ENCODE results near the gene TSC22D4. TPM values are rescaled to one million over a fixed set of nuclear protein-coding genes. Genes with fewer than 3 reads are reported as not detected.

The TSC22D4 gene
- total and polyA plus RNA-seq, 2 donors (not counting 3 experiments of a cell fraction or from before 2014, with no cell fraction given): 40.1 to 84.4 TPM

DNA sequence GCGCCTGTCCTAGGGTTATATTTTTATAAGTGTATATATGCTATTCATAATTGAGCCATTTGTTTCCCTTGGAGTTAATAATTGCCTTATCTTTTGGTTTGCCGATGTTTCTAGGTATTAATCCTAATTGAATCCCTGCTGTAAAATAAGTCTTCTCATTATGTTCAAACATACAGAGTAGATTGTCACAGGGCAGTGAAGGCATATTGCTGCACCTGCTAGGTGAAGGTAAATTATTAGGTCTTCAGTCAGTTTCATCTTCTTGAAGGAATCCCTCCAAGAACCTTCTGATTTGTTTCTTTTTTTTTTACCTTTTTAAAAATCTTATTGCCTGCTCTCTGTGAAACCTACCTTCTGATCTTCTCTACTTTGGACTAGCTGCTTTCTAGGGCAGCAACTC lies 42.1 kb upstream of the TSC22D4 start:
- ChIA-PET POLR2A (no interaction called here), CTCF (interaction anchor here (2.3 kb wide), 1 partner anchor 39 kb away, joined by 11 read pairs; no protein-coding TSS in a partner anchor)
- Histone ChIP-seq H3K9me3 (replicated peaks; ENCODE audit: control insufficient read depth, insufficient read depth, low read length) (no peaks in the 10 kb centered on the region), H3K9ac (replicated peaks; ENCODE audit: extremely low read depth, insufficient read depth, low read length) (no peak overlapping the region), H3K27ac (ENCODE audit: insufficient read depth, low read depth, low read length) (no peak overlapping the region), H3K79me2 (ENCODE audit: control insufficient read depth, insufficient read depth, low read length) (no peaks in the 10 kb centered on the region), H3K36me3 (ENCODE audit: control insufficient read depth in 2 of 2, extremely low read depth in 1 of 2, insufficient read depth in 2 of 2, low read length in 2 of 2) (no peaks in the 10 kb centered on the region), H2AFZ (ENCODE audit: low read depth, low read length) (no peak overlapping the region), H3K4me2 (ENCODE audit: insufficient read depth, low read length) (no peak overlapping the region), H3K9me1 (replicated peaks; ENCODE audit: control insufficient read depth, extremely low read depth, insufficient read depth, low read length) (no peaks in the 10 kb centered on the region), H4K20me1 (replicated peaks; ENCODE audit: control insufficient read depth, extremely low read depth, insufficient read depth, low read length) (no peaks in the 10 kb centered on the region), H3K4me3 (replicated peaks in 1 of 3; ENCODE audit: insufficient read depth in 1 of 3, low read depth in 1 of 3, low read length in 3 of 3) (no peak overlapping the region), H3K27me3 (ENCODE audit: control insufficient read depth in 2 of 2, insufficient read depth in 2 of 2, low read length in 2 of 2) (no peaks in the 10 kb centered on the region), H3K4me1 (ENCODE audit: control insufficient read depth, extremely low read depth, insufficient read depth, low read length) (no peaks in the 10 kb centered on the region)
- dilution Hi-C loops (cut with MboI; ENCODE audit: extremely low pct_ligation_motif_present, low sequenced_read_pairs): no loop called here
- TF ChIP-seq MYC (IDR thresholded peaks at IDR 0.05; ENCODE audit: low read depth, low read length): no peak
- no peak for TF ChIP-seq GATA2 (IDR thresholded peaks at IDR 0.05; ENCODE audit: insufficient read depth, insufficient read length, low read depth, low read length)
- no peak for TF ChIP-seq POLR2AphosphoS5 (IDR thresholded peaks at IDR 0.05; ENCODE audit: insufficient read depth, low read depth, low read length)
- TF ChIP-seq EZH2 (IDR thresholded peaks at IDR 0.05; ENCODE audit: borderline replicate concordance, low read depth, low read length, severe bottlenecking): no peak
- TF ChIP-seq, protein P1, sequence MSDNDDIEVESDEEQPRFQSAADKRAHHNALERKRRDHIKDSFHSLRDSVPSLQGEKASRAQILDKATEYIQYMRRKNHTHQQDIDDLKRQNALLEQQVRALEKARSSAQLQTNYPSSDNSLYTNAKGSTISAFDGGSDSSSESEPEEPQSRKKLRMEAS (IDR thresholded peaks at IDR 0.05; ENCODE audit: insufficient read depth, insufficient read length): no peak
- TF ChIP-seq POLR2A (IDR thresholded peaks at IDR 0.05; ENCODE audit: low read depth, low read length): no peak
- TF ChIP-seq CTCF (IDR thresholded peaks at IDR 0.05; ENCODE audit: extremely low read depth in 1 of 2, insufficient read depth in 1 of 2, low read depth in 1 of 2, low read length in 2 of 2): no peak
- no peak for TF ChIP-seq FOS (IDR thresholded peaks at IDR 0.05; ENCODE audit: borderline replicate concordance, insufficient read depth, low read length)
- no peak for TF ChIP-seq JUN (IDR thresholded peaks at IDR 0.05; ENCODE audit: borderline replicate concordance, insufficient read depth, insufficient read length, low read depth)
- intact Hi-C loops (cut with micrococcal nuclease): no loop called here
- no TSS peak for BruUV-seq (replicated peaks)
- DNase-seq (ENCODE audit: low read depth, low spot score) (no peak), FAIRE-seq (no peak)
